Ureter (tissue), 1 donor: ENCODE data around the gene CLNK. TPM values are rescaled to one million over a fixed set of nuclear protein-coding genes. Genes with fewer than 3 reads are reported as not detected.

ENCODE experiments used
- DNase-seq: peaks from one replicate; pipeline ENCODE4 v3.0.0-alpha.2; 2020; ENCODE audit warnings: low spot score
- total RNA-seq: library from RNA; stranded (reverse); gene quantifications from one replicate; pipeline ENCODE4 v1.2.4, GENCODE V29; 2023
- donor health status: DM: yes; HTN: yes; CAD: no.

Gene CLNK
- total RNA-seq, 1 donor from 2014 or later: 0.31 TPM

GRCh38 chr4:10456260-10456594 lies 228.3 kb downstream of the CLNK start:
- DNase-seq: no peak

- no peak for DNase-seq
Observed at GRCh38 chr4:10455133-10455532, 229.4 kb downstream of the CLNK start.

- no peak for DNase-seq
Observed at GRCh38 chr4:10454726-10455125, 229.8 kb downstream of the CLNK start.

GRCh38 chr4:10454121-10454520 lies 230.4 kb downstream of the CLNK start:
- no peak for DNase-seq

- DNase-seq: no peak
Observed at GRCh38 chr4:10448991-10449390, 235.6 kb downstream of the CLNK start.

GRCh38 chr4:10442976-10443375 lies 241.6 kb downstream of the CLNK start:
- no peak for DNase-seq

- DNase-seq: no peak
Observed at GRCh38 chr4:10441512-10441911, 243.1 kb downstream of the CLNK start.

- no peak for DNase-seq
Observed at GRCh38 chr4:10438924-10439323, 245.6 kb downstream of the CLNK start.

- DNase-seq: no peak
Observed at GRCh38 chr4:10437735-10438134, 246.8 kb downstream of the CLNK start.

Other genes with a start within 250 kb of the CLNK start
- gene ZNF518B, start 227.3 kb downstream of the CLNK start, total RNA-seq: 25.0 TPM